PFSK-1 (cell line): Measurements from ENCODE around the gene SMC3.

Experiments used
- POLR2AphosphoS5 ChIP-seq: IDR thresholded peaks from 2 replicates; pipeline ENCODE4 v1.6.1; 2012; ENCODE audit warnings: low read depth, mild to moderate bottlenecking, control low read depth, low read length, moderate library complexity
- REST ChIP-seq, 2 experiments: IDR thresholded peaks; 2 replicates each; pipeline versions ENCODE4 v1.6.1 to v1.8.0; 2011 to 2012; ENCODE audit warnings: low read depth in 2 of 2, low read length in 2 of 2, control low read depth in 1 of 2, inconsistent platforms in 1 of 2, mild to moderate bottlenecking in 1 of 2, moderate library complexity in 1 of 2; ENCODE audit not compliant: insufficient read depth in 1 of 2
- TAF1 ChIP-seq: IDR thresholded peaks from 2 replicates; pipeline ENCODE4 v1.6.1; 2012; ENCODE audit warnings: low read length, control low read depth, borderline replicate concordance; ENCODE audit not compliant: insufficient read depth

GRCh38 chr10:110534571-110534970 is 32.9 kb upstream of the SMC3 start:
- TF ChIP-seq TAF1 (no peak), POLR2AphosphoS5 (no peak), REST (IDR thresholded peaks at IDR 0.05; ENCODE audit: insufficient read depth in 1 of 2, low read depth in 2 of 2, low read length in 2 of 2) (no peak)
